Heart right ventricle (tissue), 16 donors: ENCODE measurements around the gene NDUFA6. TPM values are rescaled to one million over a fixed set of nuclear protein-coding genes. Genes with fewer than 3 reads are reported as not detected.
"Not testable (repeated sequence)": the region's sequence is repeated elsewhere in the genome, so short reads cannot be mapped to it uniquely, and the experiment has no call there.

Experiments
- ATAC-seq, 8 donors: fragments of 200-7000 bp; cut with Tn5 transposase; one replicate each; pipeline ENCODE4 v1.9.1; 2020; ENCODE audit warnings: mild to moderate bottlenecking in 8 of 8, moderate library complexity in 8 of 8, moderate number of reproducible peaks in 1 of 8
- DNase-seq, 2 donors: peaks; one replicate each; pipeline ENCODE4 v3.0.0-alpha.2; 2020
- H3K27ac ChIP-seq, 10 donors: fragments of 200-600 bp; sonication (generic) in 2 of 10; one replicate each; pipeline versions ENCODE4 v1.5.0 to v1.8.0; 2020 to 2022; ENCODE audit warnings: mild to moderate bottlenecking in 3 of 10
- H3K27me3 ChIP-seq, 7 donors: fragments of 200-600 bp; one replicate each; pipeline ENCODE4 v1.8.0; 2021 to 2022; ENCODE audit warnings: mild to moderate bottlenecking in 2 of 7
- H3K36me3 ChIP-seq, 9 donors: fragments of 200-600 bp; sonication (generic) in 1 of 9; one replicate each; pipeline versions ENCODE4 v1.5.0 to v1.8.0; 2020 to 2022; ENCODE audit warnings: mild to moderate bottlenecking in 2 of 9
- H3K4me1 ChIP-seq, 9 donors: fragments of 200-600 bp; sonication (generic) in 1 of 9; one replicate each; pipeline versions ENCODE4 v1.5.0 to v1.8.0; 2020 to 2022; ENCODE audit warnings: mild to moderate bottlenecking in 4 of 9
- H3K4me3 ChIP-seq, 10 donors: fragments of 200-600 bp; sonication (generic) in 2 of 10; one replicate each; pipeline versions ENCODE4 v1.5.0 to v1.8.0; 2020 to 2022; ENCODE audit warnings: mild to moderate bottlenecking in 7 of 10, moderate library complexity in 2 of 10
- H3K9me3 ChIP-seq, 11 donors: fragments of 200-600 bp in 10 of 11; sonication (generic) in 2 of 11; one replicate each; pipeline versions ENCODE4 v1.5.0 to v1.8.0; 2013 to 2022; ENCODE audit warnings: mild to moderate bottlenecking in 2 of 11, control low read depth in 1 of 11, moderate library complexity in 1 of 11
- WGBS, 2 donors: extraction: QIAGEN DNeasy Blood & Tissue Kit; methylation state at CpG; one replicate each; pipeline ENCODE4 v1.1.7; 2013; ENCODE audit warnings: inconsistent platforms in 1 of 2; 5-methylcytosine and 5-hydroxymethylcytosine counted together
- intact Hi-C, 10 donors: fragments of 100-400 bp; cut with DNase I; formaldehyde crosslinking; loops; one replicate each; pipeline versions ENCODE4 v1.11.1 to v1.14.2; 2022
- polyA plus RNA-seq, 2 donors: library from polyadenylated mRNA; stranded (reverse); fragments of 200-250 nt; gene quantifications; one replicate each; pipeline ENCODE4 v1.2.3, GENCODE V29; 2013
- total RNA-seq, 10 donors: library from RNA; stranded (reverse); fragmentation: NEBNext Ultra II Directional in 3 of 10; extraction: Animal tissue kit (Norgen Biotek cat#: 25700) in 3 of 10; gene quantifications; one replicate each; pipeline versions ENCODE4 v1.2.1 to v1.2.4, GENCODE V29; 2021 to 2023
- TF ChIP-seq, protein P1 (sequence below), 9 donors: fragments of 200-600 bp; sonication (generic) in 2 of 9; IDR thresholded peaks; one replicate each; pipeline versions ENCODE4 v1.5.0 to v1.8.0; 2021 to 2022; ENCODE audit warnings: antibody characterized with exemption in 9 of 9, mild to moderate bottlenecking in 5 of 9, moderate library complexity in 1 of 9
- donor health status: Arrhythmogenic right ventricular cardiomyopathy.
- donor health status: ischemic (EF 13 %, LVEDD 7.1; RV severe dilation, severe dysfunction).
- donor health status: healthy with polysubstance abuse.
- donor health status: DM: no; HTN: yes; CAD: no.
- donor health status: DM: no; HTN: no; CAD: no.
- donor health status: ischemic (EF 25% LVEDD 6.9; RV normal size, moderate dysfunction).
- donor health status: ischemic (EF 25% LVEDD 5.7; RV mildly dilated, moderate dysfunction).
- donor health status: healthy.
- donor health status: DM: yes; HTN: yes; CAD: no.
- donor health status: Ischemic cardiomyopathy.
- donor health status: ischemic (EF 35%, LVEDD 5.7; RV mildly dilated, moderate dysfunction).
- donor health status: nonischemic (EF 11% LVEDD 7.7; RV severe dilation, severe dysfunction).
- donor health status: DM: yes; HTN: yes; CAD: no.
- donor health status: PGD.
- donor health status: ischemic (EF 29% LVEDD 5.4; RV normal size, mild dysfunction).
- donor health status: nonischemic (EF 23%, LVEDD 6.1; RV moderate dilation, normal function).

The NDUFA6 gene
- total and polyA plus RNA-seq, 12 donors = 179 to 479 (median 271) TPM

GRCh38 chr22:42116848-42117424, 26.4 kb upstream of the NDUFA6 start:
- peaks cover 0 to 8% (median 0%) of the 10 kb centered on the region in 9 donors for H3K36me3 ChIP-seq
- intact Hi-C loops = loop anchor here in 2 of 10 donors (5.0 to 10.0 kb wide), 2 partner anchors 150 to 152 kb away; partner anchors contain the start of gene SEPTIN3 (in 2 of the 2)
- no peaks in the 10 kb centered on the region for H3K27me3 ChIP-seq
- no peak overlapping the region for H3K27ac ChIP-seq
- peaks cover 0 to 23% (median 13%) of the 10 kb centered on the region in 11 donors for H3K9me3 ChIP-seq
- TF ChIP-seq, protein P1, sequence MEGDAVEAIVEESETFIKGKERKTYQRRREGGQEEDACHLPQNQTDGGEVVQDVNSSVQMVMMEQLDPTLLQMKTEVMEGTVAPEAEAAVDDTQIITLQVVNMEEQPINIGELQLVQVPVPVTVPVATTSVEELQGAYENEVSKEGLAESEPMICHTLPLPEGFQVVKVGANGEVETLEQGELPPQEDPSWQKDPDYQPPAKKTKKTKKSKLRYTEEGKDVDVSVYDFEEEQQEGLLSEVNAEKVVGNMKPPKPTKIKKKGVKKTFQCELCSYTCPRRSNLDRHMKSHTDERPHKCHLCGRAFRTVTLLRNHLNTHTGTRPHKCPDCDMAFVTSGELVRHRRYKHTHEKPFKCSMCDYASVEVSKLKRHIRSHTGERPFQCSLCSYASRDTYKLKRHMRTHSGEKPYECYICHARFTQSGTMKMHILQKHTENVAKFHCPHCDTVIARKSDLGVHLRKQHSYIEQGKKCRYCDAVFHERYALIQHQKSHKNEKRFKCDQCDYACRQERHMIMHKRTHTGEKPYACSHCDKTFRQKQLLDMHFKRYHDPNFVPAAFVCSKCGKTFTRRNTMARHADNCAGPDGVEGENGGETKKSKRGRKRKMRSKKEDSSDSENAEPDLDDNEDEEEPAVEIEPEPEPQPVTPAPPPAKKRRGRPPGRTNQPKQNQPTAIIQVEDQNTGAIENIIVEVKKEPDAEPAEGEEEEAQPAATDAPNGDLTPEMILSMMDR (IDR thresholded peaks at IDR 0.05) = no peak
- H3K4me1 ChIP-seq = peaks cover 0 to 12% (median 0%) of the 10 kb centered on the region in 9 donors
- no peak overlapping the region for H3K4me3 ChIP-seq
- DNase-seq (no peak), ATAC-seq (no peak)
- 90 to 91% methylated on average over 4 of the region's 4 CpGs for WGBS, 2 donors

GRCh38 chr22:42115420-42115830, 24.9 kb upstream of the NDUFA6 start:
- not testable (repeated sequence) for H3K4me1 ChIP-seq, H3K36me3 ChIP-seq, H3K27ac ChIP-seq, H3K4me3 ChIP-seq, H3K27me3 ChIP-seq, ATAC-seq, DNase-seq
- WGBS, 2 donors = 96 to 97% methylated on average over 6 of the region's 6 CpGs
- peaks cover 0 to 23% (median 13%) of the 10 kb centered on the region in 11 donors for H3K9me3 ChIP-seq
- intact Hi-C loops = loop anchor here in 2 of 10 donors (5.0 to 10.0 kb wide), 2 partner anchors 148 to 151 kb away; partner anchors contain the start of gene SEPTIN3 (in 2 of the 2)

DNA sequence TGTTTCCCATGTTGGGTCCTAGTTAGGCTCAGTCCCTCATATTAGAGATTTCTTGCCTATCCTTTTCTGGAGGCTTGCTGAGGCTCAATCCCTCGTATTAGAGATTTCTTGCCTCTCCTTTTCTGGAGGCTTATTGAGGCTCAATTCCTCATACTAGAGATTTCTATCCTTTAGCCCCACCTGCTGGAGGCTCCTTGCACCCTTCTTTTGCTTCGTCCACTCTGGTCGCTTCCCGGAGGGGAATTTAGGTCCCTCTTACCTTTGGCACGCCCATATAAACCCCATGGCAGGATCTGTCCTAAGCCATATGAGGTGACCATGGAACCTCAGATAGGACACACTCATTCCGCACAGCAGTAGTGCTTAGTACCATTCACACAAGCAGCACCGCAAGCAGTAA, 24.1 kb upstream of the NDUFA6 start:
- WGBS, 2 donors = 91 to 98% methylated on average over 7 of the region's 7 CpGs
- no peaks in the 10 kb centered on the region for H3K4me1 ChIP-seq

GRCh38 chr22:42112793-42113192, 22.2 kb upstream of the NDUFA6 start:
- not testable (repeated sequence) for H3K36me3 ChIP-seq, H3K27ac ChIP-seq, ATAC-seq, H3K4me1 ChIP-seq, H3K27me3 ChIP-seq, H3K4me3 ChIP-seq, DNase-seq
- TF ChIP-seq, protein P1 (IDR thresholded peaks at IDR 0.05) = peak in 5 of 9 donors; percentile 6 to 29 (median 22)
- intact Hi-C loops = loop anchor here in 4 of 10 donors (5.0 to 10.0 kb wide), 2 partner anchors 145 to 148 kb away; partner anchors contain the start of gene SEPTIN3 (in 4 of the 4)
- WGBS, 2 donors = 20 to 21% methylated on average over 4 of the region's 4 CpGs
- H3K9me3 ChIP-seq = peaks cover 0 to 23% (median 13%) of the 10 kb centered on the region in 11 donors

More for the DNA sequence above, 24.1 kb upstream of the NDUFA6 start:
- no peak overlapping the region for H3K4me3 ChIP-seq
- ATAC-seq (no peak), DNase-seq (no peak)
- intact Hi-C loops = loop anchor here in 5 of 10 donors (5.0 to 10.0 kb wide), 2 partner anchors 147 to 150 kb away; partner anchors contain the start of gene SEPTIN3 (in 5 of the 5)
- no peak overlapping the region for H3K27ac ChIP-seq
- peaks cover 0 to 8% (median 0%) of the 10 kb centered on the region in 9 donors for H3K36me3 ChIP-seq
- no peaks in the 10 kb centered on the region for H3K27me3 ChIP-seq
- H3K9me3 ChIP-seq = peaks cover 0 to 23% (median 13%) of the 10 kb centered on the region in 11 donors
- TF ChIP-seq, protein P1 (IDR thresholded peaks at IDR 0.05) = peak in 5 of 9 donors; percentile 20 to 41 (median 26)
